Measurements from ENCODE around the gene TMEM222.

The TMEM222 gene

GRCh38 chr1:27359822-27360158 is 37.8 kb downstream of the TMEM222 start:
- no peak for DNase-seq (ENCODE audit: low read depth)

- DNase-seq (ENCODE audit: low read depth): no peak
These were observed 38.4 kb downstream of the TMEM222 start for GRCh38 chr1:27360159-27361043.

GRCh38 chr1:27361044-27361402 is 39.1 kb downstream of the TMEM222 start:
- no peak for DNase-seq (ENCODE audit: low read depth)

GRCh38 chr1:27361553-27361952 is 39.6 kb downstream of the TMEM222 start:
- no peak for DNase-seq (ENCODE audit: low read depth)

- no peak for DNase-seq (ENCODE audit: low read depth)
These were observed 42.1 kb downstream of the TMEM222 start for GRCh38 chr1:27363766-27364695.

GRCh38 chr1:27364696-27365371 is 42.9 kb downstream of the TMEM222 start:
- DNase-seq (ENCODE audit: low read depth): no peak

GRCh38 chr1:27365372-27366112 is 43.6 kb downstream of the TMEM222 start:
- DNase-seq (ENCODE audit: low read depth): peak; percentile 61

GRCh38 chr1:27366113-27366410 is 44.1 kb downstream of the TMEM222 start:
- DNase-seq (ENCODE audit: low read depth): no peak

GRCh38 chr1:27366411-27367159 is 44.6 kb downstream of the TMEM222 start, which contains the start of gene MAP3K6:
MAP3K6 (minus strand) TSS chr1:27366961; CDS start chr1:27366597, 364 bp downstream.
- DNase-seq (ENCODE audit: low read depth): no peak

GRCh38 chr1:27367160-27367650 is 45.2 kb downstream of the TMEM222 start:
- DNase-seq (ENCODE audit: low read depth): no peak

GRCh38 chr1:27368869-27369582 is 47.1 kb downstream of the TMEM222 start:
- no peak for DNase-seq (ENCODE audit: low read depth)

GRCh38 chr1:27372022-27372807 is 50.3 kb downstream of the TMEM222 start:
- no peak for DNase-seq (ENCODE audit: low read depth)

- DNase-seq (ENCODE audit: low read depth): no peak
These were observed 51.1 kb downstream of the TMEM222 start for GRCh38 chr1:27372808-27373690.

GRCh38 chr1:27374362-27375086 is 52.6 kb downstream of the TMEM222 start, which contains the start of gene FCN3:
FCN3 (minus strand) TSS chr1:27374824; CDS start chr1:27374818, 6 bp downstream.
- DNase-seq (ENCODE audit: low read depth): no peak

- DNase-seq (ENCODE audit: low read depth): no peak
These were observed 56.0 kb downstream of the TMEM222 start for GRCh38 chr1:27377760-27378495.

- no peak for DNase-seq (ENCODE audit: low read depth)
These were observed 57.7 kb downstream of the TMEM222 start for GRCh38 chr1:27379564-27380122.

GRCh38 chr1:27380224-27380623 is 58.3 kb downstream of the TMEM222 start:
- DNase-seq (ENCODE audit: low read depth): no peak
